H1 (cell line): ENCODE results near the gene EPB41L4A. TPM values are rescaled to one million over a fixed set of nuclear protein-coding genes. Genes with fewer than 3 reads are reported as not detected.

Experiments
- CTCF ChIA-PET: fragments of 300-600 bp; sonication (Branson Sonifier 250); formaldehyde crosslinking; loops from one replicate; lab custom pipeline; 2021; ENCODE audit not compliant: partially characterized antibody; lab: Charles Lee
- POLR2A ChIA-PET: fragments of 300-600 bp; sonication (Branson Sonifier 250); formaldehyde crosslinking; loops from one replicate; lab custom pipeline; 2021; ENCODE audit warnings: inconsistent platforms; ENCODE audit not compliant: partially characterized antibody; lab: Charles Lee
- DNase-seq, 2 experiments: peaks; one replicate each; pipeline versions ENCODE4 v3.0.0 to v3.0.0-alpha.2; 2010 to 2022; ENCODE audit warnings: low spot score in 2 of 2, low read depth in 1 of 2, mixed read lengths in 1 of 2
- FAIRE-seq: peaks from 2 replicates; lab custom pipeline; 2011; peaks lifted over from hg19 to GRCh38; lab: Jason Lieb, UNC
- H2AFZ ChIP-seq: 2 replicates; pipeline ENCODE4 v1.8.1; 2012; ENCODE audit warnings: low read length, inconsistent platforms
- H2AK5ac ChIP-seq: 2 replicates; pipeline ENCODE4 v1.6.1; 2013; ENCODE audit warnings: low read depth, low read length
- H2BK120ac ChIP-seq: replicated peaks from 2 replicates; pipeline ENCODE3; 2013; ENCODE audit warnings: low read depth, low read length, inconsistent platforms
- H2BK12ac ChIP-seq: 2 replicates; pipeline ENCODE4 v1.6.1; 2013; ENCODE audit warnings: low read depth, low read length
- H2BK15ac ChIP-seq: 2 replicates; pipeline ENCODE4 v1.6.1; 2013; ENCODE audit warnings: low read length
- H2BK20ac ChIP-seq: 2 replicates; pipeline ENCODE4 v1.6.1; 2013; ENCODE audit warnings: low read length
- H2BK5ac ChIP-seq: 2 replicates; pipeline ENCODE4 v1.6.1; 2013; ENCODE audit warnings: low read depth, low read length
- H3K14ac ChIP-seq: 2 replicates; pipeline ENCODE4 v1.6.1; 2013; ENCODE audit warnings: inconsistent platforms; ENCODE audit not compliant: insufficient read length
- H3K18ac ChIP-seq: 2 replicates; pipeline ENCODE4 v1.6.1; 2013; ENCODE audit warnings: low read length; ENCODE audit errors: extremely low read depth
- H3K23ac ChIP-seq: 2 replicates; pipeline ENCODE4 v1.6.1; 2013; ENCODE audit warnings: inconsistent platforms; ENCODE audit not compliant: insufficient read length
- H3K23me2 ChIP-seq: 2 replicates; pipeline ENCODE4 v1.6.1; 2013; ENCODE audit warnings: low read depth, low read length
- H3K27ac ChIP-seq: 2 replicates; pipeline ENCODE4 v1.6.1; 2011; ENCODE audit warnings: low read depth, low read length, inconsistent platforms
- H3K27me3 ChIP-seq, 4 experiments: replicated peaks in 1 of 4; 1 replicate in 1 of 4; 2 replicates in 3 of 4; pipeline versions ENCODE4 v1.6.1 to v1.8.1; 2011 to 2013; ENCODE audit warnings: low read length in 3 of 4, mild to moderate bottlenecking in 3 of 4, inconsistent platforms in 2 of 4, mixed read lengths in 2 of 4, moderate library complexity in 1 of 4; ENCODE audit not compliant: control insufficient read depth in 3 of 4, insufficient read depth in 3 of 4; ENCODE audit errors: extremely low read depth in 1 of 4
- H3K36me3 ChIP-seq, 4 experiments: 2 replicates each; pipeline versions ENCODE4 v1.6.1 to v1.8.1; 2011 to 2013; ENCODE audit warnings: mild to moderate bottlenecking in 4 of 4, low read length in 3 of 4, moderate library complexity in 2 of 4, control low read depth in 1 of 4, inconsistent platforms in 1 of 4; ENCODE audit not compliant: insufficient read depth in 4 of 4, control insufficient read depth in 2 of 4
- H3K4ac ChIP-seq: replicated peaks from 2 replicates; pipeline ENCODE3; 2013; ENCODE audit warnings: low read length, low read depth, mixed read lengths, inconsistent platforms; ENCODE audit not compliant: insufficient read length
- H3K4me1 ChIP-seq, 4 experiments: replicated peaks in 1 of 4; 1 replicate in 1 of 4; 2 replicates in 3 of 4; pipeline versions ENCODE4 v1.6.1 to v1.8.1; 2011 to 2013; ENCODE audit warnings: low read length in 3 of 4, inconsistent platforms in 2 of 4, mixed read lengths in 1 of 4; ENCODE audit not compliant: insufficient read depth in 4 of 4, control insufficient read depth in 3 of 4
- H3K4me2 ChIP-seq, 2 experiments: 2 replicates each; pipeline versions ENCODE4 v1.6.1 to v1.8.1; 2011 to 2013; ENCODE audit warnings: low read depth in 2 of 2, low read length in 2 of 2, control low read depth in 1 of 2, inconsistent platforms in 1 of 2, mild to moderate bottlenecking in 1 of 2; ENCODE audit not compliant: insufficient read depth in 1 of 2
- H3K4me3 ChIP-seq, 4 experiments: fragments of 200-600, 300-600 bp in 1 of 4; sonication (generic), shearing (Covaris generic), sonication (Bioruptor Twin) in 1 of 4; 2 replicates each; pipeline versions ENCODE4 v1.5.1 to v1.8.1; 2011 to 2016; ENCODE audit warnings: low read length in 4 of 4, low read depth in 3 of 4, control low read depth in 2 of 4, inconsistent platforms in 2 of 4, mild to moderate bottlenecking in 2 of 4, mixed read lengths in 1 of 4, moderate library complexity in 1 of 4; ENCODE audit not compliant: insufficient read depth in 2 of 4; ENCODE audit errors: extremely low read depth in 1 of 4
- H3K56ac ChIP-seq: replicated peaks from 2 replicates; pipeline ENCODE3; 2013; ENCODE audit warnings: low read depth, mild to moderate bottlenecking, mixed read lengths, low read length, inconsistent platforms; ENCODE audit not compliant: insufficient read length
- H3K79me1 ChIP-seq: 2 replicates; pipeline ENCODE4 v1.6.1; 2013; ENCODE audit warnings: low read depth, low read length, control low read depth
- H3K79me2 ChIP-seq, 2 experiments: 2 replicates each; pipeline versions ENCODE4 v1.6.1 to v1.8.1; 2012 to 2013; ENCODE audit warnings: low read length in 2 of 2, mild to moderate bottlenecking in 2 of 2, inconsistent platforms in 1 of 2; ENCODE audit not compliant: insufficient read depth in 2 of 2, control insufficient read depth in 1 of 2
- H3K9ac ChIP-seq, 4 experiments: replicated peaks in 1 of 4; 1 replicate in 1 of 4; 2 replicates in 3 of 4; pipeline versions ENCODE4 v1.6.1 to v1.8.1; 2011 to 2013; ENCODE audit warnings: low read depth in 3 of 4, low read length in 3 of 4, control low read depth in 2 of 4, mild to moderate bottlenecking in 2 of 4, moderate library complexity in 2 of 4, inconsistent platforms in 1 of 4; ENCODE audit errors: extremely low read depth in 1 of 4
- H3K9me3 ChIP-seq, 2 experiments: 2 replicates each; pipeline versions ENCODE4 v1.6.1 to v1.8.1; 2012 to 2013; ENCODE audit warnings: mild to moderate bottlenecking in 2 of 2, moderate library complexity in 2 of 2, control low read depth in 1 of 2, inconsistent platforms in 1 of 2, low read depth in 1 of 2, low read length in 1 of 2, mixed read lengths in 1 of 2; ENCODE audit not compliant: insufficient read depth in 2 of 2
- H4K20me1 ChIP-seq, 2 experiments: replicated peaks in 1 of 2; 2 replicates each; pipeline versions ENCODE3 to v1.8.1; 2011 to 2013; ENCODE audit warnings: inconsistent platforms in 2 of 2, low read length in 2 of 2, mild to moderate bottlenecking in 1 of 2; ENCODE audit not compliant: insufficient read depth in 2 of 2, control insufficient read depth in 1 of 2
- H4K5ac ChIP-seq: 2 replicates; pipeline ENCODE4 v1.6.1; 2013; ENCODE audit warnings: low read length, low read depth, mixed read lengths, inconsistent platforms; ENCODE audit not compliant: insufficient read length
- H4K8ac ChIP-seq: 2 replicates; pipeline ENCODE4 v1.8.0; 2013; ENCODE audit warnings: mild to moderate bottlenecking, moderate library complexity, low read length, inconsistent platforms; ENCODE audit not compliant: insufficient read depth; ENCODE audit errors: extremely low read depth
- H4K91ac ChIP-seq: replicated peaks from 2 replicates; pipeline ENCODE3; 2013; ENCODE audit warnings: low read length, mixed read lengths, inconsistent platforms; ENCODE audit not compliant: insufficient read length
- BRCA1 ChIP-seq: IDR thresholded peaks from 2 replicates; pipeline ENCODE4 v1.6.1; 2012; ENCODE audit warnings: low read depth, low read length, improper control_type of control experiment
- EGR1 ChIP-seq: IDR thresholded peaks from 2 replicates; pipeline ENCODE4 v1.6.1; 2011; ENCODE audit warnings: low read depth, low read length, borderline replicate concordance
- EP300 ChIP-seq, 2 experiments: IDR thresholded peaks; 1 replicate in 1 of 2; 2 replicates in 1 of 2; pipeline ENCODE4 v1.6.1; 2011 to 2012; ENCODE audit warnings: low read depth in 2 of 2, low read length in 2 of 2, mild to moderate bottlenecking in 2 of 2, borderline replicate concordance in 1 of 2, inconsistent platforms in 1 of 2, moderate library complexity in 1 of 2
- FOSL1 ChIP-seq: IDR thresholded peaks from 2 replicates; pipeline ENCODE4 v1.6.1; 2011; ENCODE audit warnings: mild to moderate bottlenecking, low read depth, low read length, moderate library complexity; ENCODE audit not compliant: insufficient read depth
- JUN ChIP-seq: IDR thresholded peaks from 2 replicates; pipeline ENCODE4 v1.6.1; 2011; ENCODE audit warnings: low read depth, mild to moderate bottlenecking, improper control_type of control experiment, low read length
- PHF8 ChIP-seq: fragments of 200-600 bp; sonication (generic); conservative IDR thresholded peaks from 2 replicates; pipeline ENCODE4 v1.7.1; 2012; ENCODE audit warnings: low read depth, mild to moderate bottlenecking, inconsistent platforms, low read length, moderate library complexity
- SIRT6 ChIP-seq: IDR thresholded peaks from one replicate; pipeline ENCODE4 v1.7.1; 2012; ENCODE audit warnings: low read length, inconsistent platforms
- SIX5 ChIP-seq: IDR thresholded peaks from 2 replicates; pipeline ENCODE4 v1.6.1; 2011; ENCODE audit warnings: mild to moderate bottlenecking, low read depth, low read length
- ZNF274 ChIP-seq: IDR thresholded peaks from 2 replicates; pipeline ENCODE4 v1.7.0; 2012; ENCODE audit warnings: low read length, borderline replicate concordance; ENCODE audit errors: extremely low read depth
- WGBS, 2 experiments: shearing (Covaris generic) in 1 of 2; methylation state at CpG; one replicate each; pipeline versions ENCODE4 v1.1.6 to v1.1.7; 2013 to 2015; ENCODE audit warnings: low lambda C conversion rate in 2 of 2, mixed read lengths in 2 of 2, inconsistent platforms in 1 of 2, low coverage in 1 of 2, missing lambda C conversion rate in 1 of 2; ENCODE audit not compliant: insufficient replicate concordance in 2 of 2, insufficient coverage in 1 of 2, insufficient read length in 1 of 2; ENCODE audit errors: extremely low coverage in 1 of 2, missing lambda C conversion rate in 1 of 2; 5-methylcytosine and 5-hydroxymethylcytosine counted together
- polyA plus RNA-seq, 7 experiments: library from polyadenylated mRNA; depleted of rRNA in 3 of 7; stranded (reverse) in 5 of 7; unstranded in 2 of 7; fragments of >200 nt in 5 of 7; fragments of 200-250 nt in 2 of 7; gene quantifications; 1 replicate in 5 of 7; 2 replicates in 1 of 7; 4 replicates in 1 of 7; pipeline versions ENCODE4 v1.2.1 to v1.2.3, GENCODE V29; 2011 to 2013; ENCODE audit warnings: missing spikeins in 2 of 7, mixed read lengths in 2 of 7
- total RNA-seq: library from RNA; stranded (reverse); fragmentation: NEBNext Ultra II Directional; extraction: Animal tissue kit (Norgen Biotek cat#: 25700); gene quantifications from 2 replicates; pipeline ENCODE4 v1.2.1, GENCODE V29; 2021

Gene EPB41L4A
- total and polyA plus RNA-seq, 2 of the 8 experiments (the other 6 are each of a cell fraction or from before 2014, with no cell fraction given), result 1.6 to 4.6 TPM

DNA sequence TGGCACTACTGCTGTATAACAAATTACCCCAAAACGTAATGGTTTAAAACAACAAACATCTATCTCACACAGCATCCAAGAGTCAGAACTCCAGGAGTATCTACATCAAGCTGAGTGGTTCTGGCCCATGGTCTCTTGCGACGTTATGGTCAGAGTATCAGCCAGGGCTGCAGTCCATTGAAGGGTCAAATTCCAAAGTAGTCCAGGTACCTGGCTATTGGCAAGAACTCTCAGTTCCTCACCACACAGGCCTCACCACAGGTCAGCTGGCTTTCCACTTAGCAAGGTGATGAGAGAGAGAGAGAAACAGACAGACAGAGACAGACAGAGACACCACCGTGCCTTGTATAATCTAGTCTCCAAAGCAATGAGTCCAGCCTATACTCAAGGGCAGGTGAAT, 22.6 kb downstream of the EPB41L4A start:
- no peaks in the 10 kb centered on the region for H3K36me3 ChIP-seq
- TF ChIP-seq EGR1, result no peak
- no peak for TF ChIP-seq JUN
- no peak for TF ChIP-seq PHF8
- no peak for TF ChIP-seq BRCA1
- TF ChIP-seq ZNF274, result no peak
- TF ChIP-seq EP300 (IDR thresholded peaks at IDR 0.05; ENCODE audit: borderline replicate concordance in 1 of 2, low read depth in 2 of 2, low read length in 2 of 2), result no peak
- no peak for TF ChIP-seq SIRT6
- TF ChIP-seq FOSL1, result no peak
- TF ChIP-seq SIX5, result no peak

More for the DNA sequence above, 22.6 kb downstream of the EPB41L4A start:
- FAIRE-seq (no peak), DNase-seq (no peak)
- Histone ChIP-seq H3K14ac (no peak overlapping the region), H3K4me2 (no peak overlapping the region), H3K79me2 (no peaks in the 10 kb centered on the region), H3K4me1 (no peaks in the 10 kb centered on the region), H2AFZ (no peak overlapping the region), H2BK120ac (no peak overlapping the region), H3K4me3 (no peak overlapping the region), H3K4ac (no peak overlapping the region), H4K91ac (no peak overlapping the region), H3K9ac (no peak overlapping the region; a peak in 1 of 7 replicates), H2BK12ac (no peak overlapping the region), H2AK5ac (no peak overlapping the region), H4K20me1 (no peaks in the 10 kb centered on the region), H3K9me3 (0 out of 4 replicates have a peak, but pooled peaks cover 0 to 4% of the 10 kb centered on the region in 2 experiments), H2BK20ac (no peak overlapping the region), H2BK15ac (no peak overlapping the region), H3K23ac (no peak overlapping the region), H3K23me2 (no peaks in the 10 kb centered on the region), H3K27ac (no peak overlapping the region), H4K5ac (no peak overlapping the region), H3K56ac (no peak overlapping the region), H3K79me1 (no peaks in the 10 kb centered on the region), H4K8ac (no peak overlapping the region), H2BK5ac (no peak overlapping the region), H3K27me3 (no peaks in the 10 kb centered on the region), H3K18ac (no peak overlapping the region)
- CTCF ChIA-PET, result interaction anchor here (1.4 kb wide), 1 partner anchor 31 kb away, joined by 3 read pairs; no protein-coding TSS in a partner anchor
- 88% methylated on average over 4 of the region's 4 CpGs; no CpG with 5 or more reads in 1 of the 2 experiments for WGBS, 2 experiments
- POLR2A ChIA-PET, result no interaction called here
